MG63 (cell line): ENCODE data around the gene ZNF688. TPM values are rescaled to one million over a fixed set of nuclear protein-coding genes. Genes with fewer than 3 reads are reported as not detected.
"Not testable (repeated sequence)": the region's sequence is repeated elsewhere in the genome, so short reads cannot be mapped to it uniquely, and the experiment has no call there.

Experiments used
- DNase-seq: peaks from one replicate; pipeline ENCODE4 v3.0.0-alpha.2; 2020
- H3K27me3 ChIP-seq: fragments of 250-450 bp; sonication (Bioruptor Pico); 2 replicates; pipeline ENCODE4 v1.5.1; 2020; ENCODE audit warnings: mild to moderate bottlenecking, moderate library complexity
- H3K36me3 ChIP-seq: fragments of 250-450 bp; sonication (Bioruptor Pico); 2 replicates; pipeline ENCODE4 v1.5.1; 2020; ENCODE audit warnings: mild to moderate bottlenecking, moderate library complexity
- H3K4me3 ChIP-seq: fragments of 250-450 bp; sonication (Bioruptor Pico); 2 replicates; pipeline ENCODE4 v1.5.1; 2020; ENCODE audit warnings: mild to moderate bottlenecking, moderate library complexity
- H3K9me3 ChIP-seq: fragments of 250-450 bp; sonication (Bioruptor Pico); 2 replicates; pipeline ENCODE4 v1.5.1; 2020; ENCODE audit warnings: mild to moderate bottlenecking, moderate library complexity
- total RNA-seq: library from RNA; depleted of rRNA; stranded (reverse); fragments of >200 nt; shearing (Covaris generic); gene quantifications from 2 replicates; pipeline ENCODE4 v1.2.3, GENCODE V29; 2014; ENCODE audit warnings: low replicate concordance

Gene ZNF688
- total RNA-seq, 1 experiment from 2014 or later = 4.0 TPM

- DNase-seq = no peak
- no peaks in the 10 kb centered on the region for H3K9me3 ChIP-seq
- H3K27me3 ChIP-seq = no peaks in the 10 kb centered on the region
- H3K36me3 ChIP-seq = peaks cover 32% of the 10 kb centered on the region
- no peak overlapping the region for H3K4me3 ChIP-seq
Observed at GRCh38 chr16:30530163-30531037, 41.1 kb downstream of the ZNF688 start.

GRCh38 chr16:30528799-30529457 is 42.6 kb downstream of the ZNF688 start:
- H3K4me3 ChIP-seq = no peak overlapping the region
- no peaks in the 10 kb centered on the region for H3K9me3 ChIP-seq
- no peaks in the 10 kb centered on the region for H3K27me3 ChIP-seq
- peaks cover 45% of the 10 kb centered on the region for H3K36me3 ChIP-seq
- DNase-seq = no peak

- peak overlapping the region; percentile 95 for H3K4me3 ChIP-seq
- H3K9me3 ChIP-seq = no peaks in the 10 kb centered on the region
- H3K27me3 ChIP-seq = no peaks in the 10 kb centered on the region
- H3K36me3 ChIP-seq = peaks cover 39% of the 10 kb centered on the region
- DNase-seq = no peak
Observed at GRCh38 chr16:30527635-30528178, 43.8 kb downstream of the ZNF688 start.

- peaks cover 33% of the 10 kb centered on the region for H3K36me3 ChIP-seq
- H3K9me3 ChIP-seq = no peaks in the 10 kb centered on the region
- no peaks in the 10 kb centered on the region for H3K27me3 ChIP-seq
- peak; percentile 100 for DNase-seq
- peak overlapping the region; percentile 95 for H3K4me3 ChIP-seq
Observed at GRCh38 chr16:30526823-30527634, 44.5 kb downstream of the ZNF688 start.

- peaks cover 25% of the 10 kb centered on the region for H3K36me3 ChIP-seq
- peak; percentile 64 for DNase-seq
- no peaks in the 10 kb centered on the region for H3K27me3 ChIP-seq
- H3K9me3 ChIP-seq = no peaks in the 10 kb centered on the region
- H3K4me3 ChIP-seq = peak within 1 kb of the TSS; percentile 95
Observed at GRCh38 chr16:30526137-30526822, 45.2 kb downstream of the ZNF688 start, which contains the start of gene ZNF768. ZNF768 (minus strand) TSS chr16:30526566; CDS start chr16:30526413, 153 bp downstream.

- Histone ChIP-seq H3K4me3 (peak overlapping the region; percentile 95), H3K9me3 (no peaks in the 10 kb centered on the region), H3K27me3 (no peaks in the 10 kb centered on the region), H3K36me3 (peaks cover 20% of the 10 kb centered on the region)
- no peak for DNase-seq
Observed at GRCh38 chr16:30525844-30526136, 45.7 kb downstream of the ZNF688 start.

- Histone ChIP-seq H3K36me3 (peaks cover 18% of the 10 kb centered on the region), H3K9me3 (no peaks in the 10 kb centered on the region), H3K4me3 (peak overlapping the region; percentile 95; the same call in 1 of the 2 replicates), H3K27me3 (no peaks in the 10 kb centered on the region)
- DNase-seq = no peak
Observed at GRCh38 chr16:30524575-30525568, 46.6 kb downstream of the ZNF688 start.

GRCh38 chr16:30523768-30524574 is 47.5 kb downstream of the ZNF688 start:
- H3K36me3 ChIP-seq = peaks cover 18% of the 10 kb centered on the region
- no peaks in the 10 kb centered on the region for H3K9me3 ChIP-seq
- H3K27me3 ChIP-seq = no peaks in the 10 kb centered on the region
- no peak overlapping the region for H3K4me3 ChIP-seq
- DNase-seq = peak; percentile 10

- DNase-seq, H3K27me3 ChIP-seq: not testable (repeated sequence)
Observed at GRCh38 chr16:30522702-30523463, 48.6 kb downstream of the ZNF688 start.

GRCh38 chr16:30521873-30522641 is 49.5 kb downstream of the ZNF688 start:
- no peak for DNase-seq
- H3K9me3 ChIP-seq = no peaks in the 10 kb centered on the region
- no peak overlapping the region for H3K4me3 ChIP-seq
- H3K27me3 ChIP-seq = no peaks in the 10 kb centered on the region
- H3K36me3 ChIP-seq = peaks cover 18% of the 10 kb centered on the region

More at GRCh38 chr16:30522702-30523463, 48.6 kb downstream of the ZNF688 start:
- peaks cover 18% of the 10 kb centered on the region for H3K36me3 ChIP-seq
- not testable (repeated sequence) for H3K9me3 ChIP-seq, H3K4me3 ChIP-seq

GRCh38 chr16:30521476-30521872 is 50.0 kb downstream of the ZNF688 start:
- no peak overlapping the region for H3K4me3 ChIP-seq
- no peaks in the 10 kb centered on the region for H3K27me3 ChIP-seq
- H3K36me3 ChIP-seq = peaks cover 18% of the 10 kb centered on the region
- no peaks in the 10 kb centered on the region for H3K9me3 ChIP-seq
- DNase-seq = no peak
